Measurements from ENCODE around the gene EMC10. TPM values are rescaled to one million over a fixed set of nuclear protein-coding genes. Genes with fewer than 3 reads are reported as not detected.

EMC10 gene
- total and polyA plus RNA-seq, 2 experiments from 2014 or later = 35.6 to 160 TPM

GRCh38 chr19:50458396-50459066, 17.8 kb upstream of the EMC10 start:
- Histone ChIP-seq H3K9me3 (ENCODE audit: low read depth) (no peaks in the 10 kb centered on the region), H3K9me2 (replicated peaks; ENCODE audit: insufficient read depth) (no peaks in the 10 kb centered on the region), H3K4me2 (no peak overlapping the region), H4K20me1 (ENCODE audit: insufficient read depth, poor library complexity, severe bottlenecking) (no peaks in the 10 kb centered on the region), H3K27ac (no peak overlapping the region), H3K79me2 (no peaks in the 10 kb centered on the region), H3K4me3 (no peak overlapping the region), H3K36me3 (replicated peaks; ENCODE audit: insufficient read depth, low read depth) (no peaks in the 10 kb centered on the region), H2AFZ (no peak overlapping the region), H3K27me3 (no peaks in the 10 kb centered on the region), H3K4me1 (ENCODE audit: insufficient read depth) (no peaks in the 10 kb centered on the region)
- no peak for TF ChIP-seq EZH2phosphoT487 (IDR thresholded peaks at IDR 0.05; ENCODE audit: low read depth, severe bottlenecking, unreplicated experiment)
- TF ChIP-seq EZH2 (IDR thresholded peaks at IDR 0.05; ENCODE audit: borderline replicate concordance) = no peak
- no peak for TF ChIP-seq CTCF (IDR thresholded peaks at IDR 0.05; ENCODE audit: poor library complexity)
- WGBS (ENCODE audit: low lambda C conversion rate, missing lambda C conversion rate) = 79% methylated on average over 35 of the region's 50 CpGs
- DNase-seq (ENCODE audit: low spot score) = no peak

GRCh38 chr19:50459067-50459456, 17.2 kb upstream of the EMC10 start:
- Histone ChIP-seq H3K4me1 (ENCODE audit: insufficient read depth) (no peaks in the 10 kb centered on the region), H4K20me1 (ENCODE audit: insufficient read depth, poor library complexity, severe bottlenecking) (no peaks in the 10 kb centered on the region), H3K79me2 (no peaks in the 10 kb centered on the region), H3K9me3 (ENCODE audit: low read depth) (no peaks in the 10 kb centered on the region), H3K4me3 (no peak overlapping the region), H3K36me3 (replicated peaks; ENCODE audit: insufficient read depth, low read depth) (no peaks in the 10 kb centered on the region), H3K9me2 (replicated peaks; ENCODE audit: insufficient read depth) (no peaks in the 10 kb centered on the region), H3K27ac (no peak overlapping the region), H3K27me3 (no peaks in the 10 kb centered on the region), H2AFZ (no peak overlapping the region), H3K4me2 (no peak overlapping the region)
- DNase-seq (ENCODE audit: low spot score) = no peak
- 98% methylated on average over 23 of the region's 32 CpGs for WGBS (ENCODE audit: low lambda C conversion rate, missing lambda C conversion rate)
- TF ChIP-seq CTCF (IDR thresholded peaks at IDR 0.05; ENCODE audit: poor library complexity) = no peak
- no peak for TF ChIP-seq EZH2phosphoT487 (IDR thresholded peaks at IDR 0.05; ENCODE audit: low read depth, severe bottlenecking, unreplicated experiment)
- no peak for TF ChIP-seq EZH2 (IDR thresholded peaks at IDR 0.05; ENCODE audit: borderline replicate concordance)

GRCh38 chr19:50459638-50460037, 16.7 kb upstream of the EMC10 start:
- Histone ChIP-seq H3K9me2 (replicated peaks; ENCODE audit: insufficient read depth) (no peaks in the 10 kb centered on the region), H3K36me3 (replicated peaks; ENCODE audit: insufficient read depth, low read depth) (no peaks in the 10 kb centered on the region), H3K4me2 (no peak overlapping the region), H3K4me3 (no peak overlapping the region), H3K4me1 (ENCODE audit: insufficient read depth) (no peaks in the 10 kb centered on the region), H3K9me3 (ENCODE audit: low read depth) (no peaks in the 10 kb centered on the region), H3K27me3 (no peaks in the 10 kb centered on the region), H3K79me2 (no peaks in the 10 kb centered on the region), H2AFZ (no peak overlapping the region), H3K27ac (no peak overlapping the region), H4K20me1 (ENCODE audit: insufficient read depth, poor library complexity, severe bottlenecking) (no peaks in the 10 kb centered on the region)
- DNase-seq (ENCODE audit: low spot score) = no peak
- WGBS (ENCODE audit: low lambda C conversion rate, missing lambda C conversion rate) = no CpG with 5 or more reads among the region's 1 CpG
- TF ChIP-seq EZH2phosphoT487 (IDR thresholded peaks at IDR 0.05; ENCODE audit: low read depth, severe bottlenecking, unreplicated experiment) (no peak), EZH2 (IDR thresholded peaks at IDR 0.05; ENCODE audit: borderline replicate concordance) (no peak), CTCF (IDR thresholded peaks at IDR 0.05; ENCODE audit: poor library complexity) (no peak)
